B cell (primary cell): ENCODE data around the gene KMT2C. TPM values are rescaled to one million over a fixed set of nuclear protein-coding genes. Genes with fewer than 3 reads are reported as not detected.

Experiments used
- ATAC-seq: fragments of 200-7000 bp; cut with Tn5 transposase; one replicate; pipeline ENCODE4 v1.10.0; 2021; ENCODE audit warnings: low read depth, mild to moderate bottlenecking, moderate number of reproducible peaks, moderate library complexity
- CTCF ChIA-PET: fragments of 350-600 bp; sonication (Branson Sonifier 250); formaldehyde crosslinking; loops from one replicate; lab custom pipeline; 2021; ENCODE audit warnings: antibody characterized with exemption, inconsistent platforms; lab: Charles Lee
- POLR2A ChIA-PET: fragments of 350-600 bp; sonication (Branson Sonifier 250); formaldehyde crosslinking; loops from one replicate; lab custom pipeline; 2021; ENCODE audit warnings: antibody characterized with exemption; lab: Charles Lee
- DNase-seq: peaks from one replicate; pipeline ENCODE4 v3.0.0; 2013
- H2AFZ ChIP-seq: 2 replicates; pipeline ENCODE4 v1.6.1; 2012; ENCODE audit warnings: mild to moderate bottlenecking, low read depth, low read length; ENCODE audit not compliant: insufficient read depth, poor library complexity, severe bottlenecking
- H3K27ac ChIP-seq, 2 donors: 1 replicate in 1 of 2; 2 replicates in 1 of 2; pipeline ENCODE4 v1.5.1; 2012 to 2013; ENCODE audit warnings: low read length in 2 of 2, mild to moderate bottlenecking in 2 of 2, moderate library complexity in 1 of 2
- H3K27me3 ChIP-seq, 4 experiments: fragments of 200-600 bp in 1 of 4; sonication (generic) in 1 of 4; replicated peaks in 1 of 4; 1 replicate in 2 of 4; 2 replicates in 2 of 4; pipeline versions ENCODE4 v1.6.1 to v1.7.0; 2013 to 2016; ENCODE audit warnings: low read length in 3 of 4, mild to moderate bottlenecking in 2 of 4, mixed read lengths in 1 of 4, moderate library complexity in 1 of 4; ENCODE audit not compliant: insufficient read depth in 4 of 4, control insufficient read depth in 3 of 4; ENCODE audit errors: control extremely low read depth in 1 of 4
- H3K36me3 ChIP-seq, 2 experiments: replicated peaks in 1 of 2; 1 replicate in 1 of 2; 2 replicates in 1 of 2; pipeline versions ENCODE4 v1.6.1 to v1.7.1; 2013; ENCODE audit warnings: low read length in 1 of 2; ENCODE audit not compliant: insufficient read depth in 2 of 2, control insufficient read depth in 1 of 2; ENCODE audit errors: control extremely low read depth in 1 of 2, extremely low read depth in 1 of 2
- H3K4me1 ChIP-seq, 2 donors: fragments of 200-600 bp in 1 of 2; sonication (generic) in 1 of 2; 1 replicate in 1 of 2; 2 replicates in 1 of 2; pipeline versions ENCODE4 v1.5.1 to v1.6.1; 2013 to 2017; ENCODE audit warnings: low read length in 2 of 2; ENCODE audit not compliant: control insufficient read depth in 2 of 2, insufficient read depth in 2 of 2
- H3K4me2 ChIP-seq: replicated peaks from 2 replicates; pipeline ENCODE3; 2012; ENCODE audit warnings: mild to moderate bottlenecking, low read depth, low read length; ENCODE audit not compliant: poor library complexity, severe bottlenecking
- H3K4me3 ChIP-seq, 5 experiments: fragments of 200-600 bp in 1 of 5; sonication (generic) in 1 of 5; 1 replicate in 3 of 5; 2 replicates in 2 of 5; pipeline versions ENCODE4 v1.5.1 to v1.7.0; 2011 to 2016; ENCODE audit warnings: low read length in 4 of 5, mild to moderate bottlenecking in 4 of 5, low read depth in 2 of 5, control low read depth in 1 of 5, moderate library complexity in 1 of 5; ENCODE audit not compliant: insufficient read depth in 1 of 5; ENCODE audit errors: control extremely low read depth in 1 of 5, extremely low read depth in 1 of 5
- H3K79me2 ChIP-seq: fragments of 200-600 bp; sonication (generic); one replicate; pipeline ENCODE4 v1.6.0; 2016; ENCODE audit warnings: low read length; ENCODE audit not compliant: control insufficient read depth, insufficient read depth
- H3K9ac ChIP-seq: fragments of 200-600 bp; sonication (generic); 2 replicates; pipeline ENCODE4 v1.6.1; 2017; ENCODE audit warnings: mild to moderate bottlenecking, low read length, moderate library complexity
- H3K9me3 ChIP-seq, 3 donors: one replicate each; pipeline versions ENCODE4 v1.6.1 to v1.7.1; 2013; ENCODE audit warnings: low read length in 2 of 3; ENCODE audit not compliant: control insufficient read depth in 2 of 3, insufficient read depth in 1 of 3; ENCODE audit errors: control extremely low read depth in 1 of 3
- H4K20me1 ChIP-seq: 2 replicates; pipeline ENCODE4 v1.6.0; 2012; ENCODE audit warnings: mild to moderate bottlenecking, low read length; ENCODE audit not compliant: insufficient read depth, control insufficient read depth, poor library complexity, severe bottlenecking
- H3K27ac Mint-ChIP-seq: one replicate; pipeline ENCODE4 v1.8.0; 2021; ENCODE audit warnings: mixed read lengths
- H3K27me3 Mint-ChIP-seq: one replicate; pipeline ENCODE4 v1.8.0; 2021; ENCODE audit warnings: mixed read lengths
- H3K4me1 Mint-ChIP-seq: one replicate; pipeline ENCODE4 v1.8.0; 2021; ENCODE audit warnings: mixed read lengths
- H3K4me3 Mint-ChIP-seq: one replicate; pipeline ENCODE4 v1.8.0; 2021; ENCODE audit warnings: mixed read lengths
- H3K9me3 Mint-ChIP-seq: one replicate; pipeline ENCODE4 v1.8.0; 2022; ENCODE audit warnings: mixed read lengths; ENCODE audit not compliant: insufficient read depth
- CTCF ChIP-seq: fragments of 200-600 bp; IDR thresholded peaks from one replicate; pipeline ENCODE4 v1.8.0; 2022; ENCODE audit warnings: antibody characterized with exemption, mild to moderate bottlenecking
- EZH2 ChIP-seq: IDR thresholded peaks from 2 replicates; pipeline ENCODE4 v1.6.1; 2012; ENCODE audit warnings: borderline replicate concordance, low read depth, mild to moderate bottlenecking, moderate library complexity, low read length; ENCODE audit not compliant: insufficient read depth, poor library complexity, severe bottlenecking
- WGBS: methylation state at CpG from one replicate; pipeline ENCODE4 v1.1.5; 2013; ENCODE audit warnings: missing lambda C conversion rate; ENCODE audit not compliant: insufficient coverage; 5-methylcytosine and 5-hydroxymethylcytosine counted together
- intact Hi-C: fragments of 100-400 bp; cut with micrococcal nuclease; formaldehyde crosslinking; loops from one replicate; pipeline ENCODE4 v1.10.0; 2022
- polyA plus RNA-seq: library from polyadenylated mRNA; depleted of rRNA; stranded (reverse); fragments of >200 nt; gene quantifications from 2 replicates; pipeline ENCODE4 v1.2.3, GENCODE V29; 2012
- total RNA-seq, 2 donors: library from RNA; stranded (reverse); fragments of 120-200 nt in 1 of 2; gene quantifications; 1 replicate in 1 of 2; 2 replicates in 1 of 2; pipeline versions ENCODE4 v1.2.3 to v1.2.4, GENCODE V29; 2013 to 2022

KMT2C gene
- total and polyA plus RNA-seq, 2 donors (not counting 1 experiment from before 2014, with no cell fraction given) = 14.9 to 171 TPM

DNA sequence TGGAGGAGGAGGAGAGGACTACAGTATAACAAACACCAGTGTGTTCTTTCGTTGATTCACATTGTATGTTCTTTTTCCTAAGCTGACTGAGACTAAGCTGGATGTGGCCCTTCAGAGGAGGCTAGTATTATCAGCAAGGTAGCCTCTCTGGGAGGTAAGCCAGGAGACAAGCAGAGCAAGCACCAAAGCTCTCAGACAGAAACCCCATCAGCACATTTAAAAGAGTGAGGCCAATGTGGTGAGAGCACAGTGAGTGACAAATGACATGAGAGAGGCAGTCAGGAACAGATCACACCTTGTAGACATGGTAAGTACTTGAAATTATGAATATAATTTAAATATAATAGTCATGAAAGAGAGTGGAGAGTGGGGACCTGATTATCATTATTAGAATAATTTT, 107.6 kb downstream of the KMT2C start:
- H3K9me3 Mint-ChIP-seq = no peaks in the 10 kb centered on the region
- H3K36me3 ChIP-seq = peaks cover 12 to 26% of the 10 kb centered on the region in 2 experiments
- no peak overlapping the region for H3K27ac ChIP-seq
- H3K27me3 Mint-ChIP-seq = no peaks in the 10 kb centered on the region
- peaks cover 0 to 4% of the 10 kb centered on the region in 2 donors for H3K4me1 ChIP-seq
- H3K4me1 Mint-ChIP-seq = peaks cover 15% of the 10 kb centered on the region
- H3K27me3 ChIP-seq = no peaks in the 10 kb centered on the region
- no peaks in the 10 kb centered on the region for H3K9me3 ChIP-seq
- ChIA-PET CTCF (interaction anchor here (2.5 kb wide), 1 partner anchor 8 kb away, joined by 12 read pairs; no protein-coding TSS in a partner anchor), POLR2A (no interaction called here)
- ATAC-seq (no peak), DNase-seq (no peak)
- no CpG with 5 or more reads among the region's 1 CpG for WGBS
- H3K4me2 ChIP-seq = no peak overlapping the region
- H4K20me1 ChIP-seq = peaks cover 34% of the 10 kb centered on the region
- no peak overlapping the region for H2AFZ ChIP-seq
- H3K9ac ChIP-seq = no peak overlapping the region
- TF ChIP-seq CTCF (no peak), EZH2 (no peak)
- peaks cover 48% of the 10 kb centered on the region for H3K79me2 ChIP-seq
- intact Hi-C loops = no loop called here
- no peak overlapping the region for H3K27ac Mint-ChIP-seq
- H3K4me3 ChIP-seq = no peak overlapping the region
- no peak overlapping the region for H3K4me3 Mint-ChIP-seq

DNA sequence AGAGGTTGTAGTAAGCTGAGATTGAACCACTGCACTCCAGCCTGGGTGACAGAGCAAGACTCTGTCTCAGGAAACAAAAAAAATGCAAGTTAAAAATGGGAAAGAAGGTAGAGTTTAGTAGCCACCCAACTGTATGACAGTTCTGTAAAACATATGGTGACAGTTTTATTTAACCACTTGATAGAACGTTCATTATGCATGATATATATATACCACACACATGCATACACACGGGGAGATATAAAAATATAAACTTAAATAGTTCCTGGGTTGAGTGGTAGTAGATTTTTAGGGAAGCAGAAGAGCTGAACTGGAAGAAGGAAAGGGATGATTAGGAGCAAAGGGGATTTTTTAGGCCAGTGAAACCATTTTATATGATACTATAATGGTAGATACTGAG, 120.0 kb downstream of the KMT2C start:
- Histone ChIP-seq H3K4me3 (no peak overlapping the region), H3K27me3 (no peaks in the 10 kb centered on the region), H3K27ac (no peak overlapping the region), H3K9me3 (no peaks in the 10 kb centered on the region), H3K79me2 (peaks cover 46% of the 10 kb centered on the region), H4K20me1 (peaks cover 31% of the 10 kb centered on the region), H3K9ac (no peak overlapping the region), H3K36me3 (peaks cover 2 to 14% of the 10 kb centered on the region in 2 experiments), H2AFZ (no peak overlapping the region), H3K4me1 (peaks cover 3 to 9% of the 10 kb centered on the region in 2 donors), H3K4me2 (no peak overlapping the region)
- ChIA-PET POLR2A (no interaction called here), CTCF (interaction anchor here (0.8 kb wide), 1 partner anchor 395 kb away, joined by 3 read pairs; no protein-coding TSS in a partner anchor)
- Mint-ChIP-seq H3K4me1 (peaks cover 30% of the 10 kb centered on the region), H3K27me3 (no peaks in the 10 kb centered on the region), H3K4me3 (no peak overlapping the region), H3K9me3 (no peaks in the 10 kb centered on the region), H3K27ac (no peak overlapping the region)
- no peak for ATAC-seq
- TF ChIP-seq CTCF (no peak), EZH2 (no peak)
- intact Hi-C loops = no loop called here
- no peak for DNase-seq
- no CpG with 5 or more reads among the region's 2 CpGs for WGBS
